Suprapubic skin (tissue), 4 donors: ENCODE measurements around the gene ANTXR1. TPM values are rescaled to one million over a fixed set of nuclear protein-coding genes. Genes with fewer than 3 reads are reported as not detected.

Source experiments
- DNase-seq, 2 donors: peaks; one replicate each; pipeline ENCODE4 v3.0.0-alpha.2; 2019; ENCODE audit warnings: low spot score in 2 of 2
- H3K27ac ChIP-seq: fragments of 200-600 bp; sonication (generic); one replicate; pipeline ENCODE4 v1.5.1; 2019
- H3K27me3 ChIP-seq: fragments of 200-600 bp; sonication (generic); one replicate; pipeline ENCODE4 v1.5.1; 2019
- H3K36me3 ChIP-seq: fragments of 200-600 bp; sonication (generic); one replicate; pipeline ENCODE4 v1.5.1; 2019
- H3K4me1 ChIP-seq: fragments of 200-600 bp; sonication (generic); one replicate; pipeline ENCODE4 v1.5.1; 2019
- H3K4me3 ChIP-seq: fragments of 200-600 bp; sonication (generic); one replicate; pipeline ENCODE4 v1.5.1; 2019; ENCODE audit warnings: mild to moderate bottlenecking
- H3K9me3 ChIP-seq: fragments of 200-600 bp; sonication (generic); one replicate; pipeline ENCODE4 v1.5.1; 2019
- CTCF ChIP-seq, 2 donors: fragments of 200-600 bp in 1 of 2; fragments of 450-650 bp in 1 of 2; sonication (generic) in 1 of 2; IDR thresholded peaks; one replicate each; pipeline ENCODE4 v1.5.1; 2016 to 2019; ENCODE audit warnings: antibody characterized with exemption in 2 of 2, mild to moderate bottlenecking in 1 of 2, moderate library complexity in 1 of 2
- EP300 ChIP-seq: sonication (generic); formaldehyde crosslinking; IDR thresholded peaks from one replicate; pipeline ENCODE4 v1.6.1; 2017; ENCODE audit warnings: antibody characterized with exemption
- POLR2A ChIP-seq, 2 donors: fragments of 450-650 bp; IDR thresholded peaks; one replicate each; pipeline ENCODE4 v1.6.1; 2017; ENCODE audit warnings: antibody characterized with exemption in 2 of 2, mild to moderate bottlenecking in 2 of 2, moderate library complexity in 2 of 2
- POLR2AphosphoS5 ChIP-seq, 3 donors: sonication (generic); formaldehyde crosslinking; IDR thresholded peaks; one replicate each; pipeline ENCODE4 v1.6.1; 2017; ENCODE audit warnings: antibody characterized with exemption in 3 of 3
- WGBS: methylation state at CpG from one replicate; pipeline ENCODE4 v1.1.5; 2018; 5-methylcytosine and 5-hydroxymethylcytosine counted together
- total RNA-seq, 4 donors: library from RNA; depleted of rRNA; stranded (reverse); fragments of >200 nt; gene quantifications; one replicate each; pipeline ENCODE4 v1.1.0, GENCODE V29; 2016

Gene ANTXR1
- total RNA-seq, 4 donors from 2014 or later: 35.5 to 111 (median 66.6) TPM

DNA sequence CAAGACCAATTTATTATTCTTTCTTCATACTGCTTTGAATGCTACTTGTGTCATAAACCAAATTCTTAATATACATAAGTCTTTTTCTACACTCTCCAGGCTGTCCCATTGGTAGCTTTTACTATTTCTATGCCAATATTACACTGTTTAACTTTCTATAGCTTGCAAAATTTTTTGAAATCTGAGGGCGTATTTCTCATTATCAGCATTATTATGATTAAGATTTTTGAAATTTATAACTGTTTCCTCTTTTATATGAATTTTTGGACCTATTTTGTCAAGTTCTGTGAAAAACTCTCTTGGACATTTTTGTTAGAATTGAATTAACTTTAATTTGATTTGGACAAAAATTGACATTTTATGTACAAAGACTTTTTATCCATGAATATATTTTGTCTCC lies 275.4 kb downstream of the ANTXR1 start:
- no peak overlapping the region for H3K4me3 ChIP-seq
- H3K27me3 ChIP-seq: no peaks in the 10 kb centered on the region
- H3K36me3 ChIP-seq: no peaks in the 10 kb centered on the region
- TF ChIP-seq POLR2AphosphoS5 (IDR thresholded peaks at IDR 0.05) (no peak), CTCF (IDR thresholded peaks at IDR 0.05) (no peak), EP300 (no peak), POLR2A (IDR thresholded peaks at IDR 0.05) (no peak)
- 98% methylated on average over 1 of the region's 1 CpG for WGBS
- peaks cover 12% of the 10 kb centered on the region for H3K4me1 ChIP-seq
- no peak overlapping the region for H3K27ac ChIP-seq
- H3K9me3 ChIP-seq: no peaks in the 10 kb centered on the region
- DNase-seq: no peak

DNA sequence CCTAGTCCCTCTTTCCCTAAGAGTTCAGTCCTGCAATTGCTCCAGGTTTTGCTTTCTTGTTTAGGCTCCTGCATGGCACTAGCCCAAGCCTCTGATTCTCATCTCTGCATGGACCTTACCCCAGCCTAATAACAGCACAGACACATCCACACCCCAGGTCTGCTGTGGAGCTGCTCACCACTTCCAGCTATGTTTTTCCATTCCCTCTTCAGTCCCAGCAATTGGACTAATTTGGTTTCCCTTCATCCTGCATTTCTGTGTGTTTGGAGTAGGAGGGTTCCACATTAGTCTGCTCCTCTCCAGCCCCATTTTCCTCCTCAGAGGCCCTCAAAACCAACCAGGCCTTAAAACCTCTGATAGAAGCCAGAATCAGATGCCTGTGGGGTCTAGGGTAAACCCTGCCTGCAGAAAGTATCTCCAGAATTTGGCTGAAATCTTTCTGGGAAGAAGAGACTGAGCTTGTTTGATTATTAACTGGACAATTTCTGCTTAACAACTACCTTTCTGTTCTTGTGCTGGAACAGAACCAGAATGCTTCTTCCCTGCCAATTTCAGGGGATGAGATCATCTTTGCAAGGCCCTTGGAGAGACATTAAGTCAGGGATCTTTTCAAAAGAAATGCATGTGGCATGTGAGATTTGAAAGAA lies 278.1 kb downstream of the ANTXR1 start:
- TF ChIP-seq POLR2AphosphoS5 (IDR thresholded peaks at IDR 0.05): no peak
- TF ChIP-seq CTCF (IDR thresholded peaks at IDR 0.05): no peak
- TF ChIP-seq EP300: no peak
- Histone ChIP-seq H3K36me3 (no peaks in the 10 kb centered on the region), H3K9me3 (no peaks in the 10 kb centered on the region), H3K4me3 (no peak overlapping the region), H3K4me1 (peaks cover 12% of the 10 kb centered on the region), H3K27me3 (no peaks in the 10 kb centered on the region), H3K27ac (no peak overlapping the region)
- no peak for DNase-seq

DNA sequence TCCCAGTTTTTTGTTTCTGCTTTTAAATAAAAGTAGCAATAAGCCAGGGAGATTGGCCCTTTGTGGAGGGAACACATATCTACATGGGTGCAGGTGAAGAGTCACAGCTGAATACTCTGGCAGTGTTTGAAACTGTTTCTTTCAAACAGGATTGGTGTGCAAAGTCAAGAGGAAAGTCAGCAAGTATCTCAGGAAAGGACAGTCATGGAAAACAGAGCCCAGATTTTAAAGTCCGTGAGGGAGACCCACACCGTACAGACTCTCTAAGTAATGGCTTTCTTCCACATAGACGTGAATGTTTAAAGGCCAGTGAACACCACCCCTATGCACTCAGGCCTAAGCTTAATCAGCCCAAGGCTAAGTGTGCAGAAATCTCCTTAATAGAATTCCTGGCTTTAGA lies 278.7 kb downstream of the ANTXR1 start:
- peaks cover 12% of the 10 kb centered on the region for H3K4me1 ChIP-seq
- no peak overlapping the region for H3K4me3 ChIP-seq
- H3K27me3 ChIP-seq: no peaks in the 10 kb centered on the region
- 70% methylated on average over 3 of the region's 3 CpGs for WGBS
- H3K27ac ChIP-seq: no peak overlapping the region
- no peak for DNase-seq
- H3K36me3 ChIP-seq: no peaks in the 10 kb centered on the region
- TF ChIP-seq EP300 (no peak), POLR2AphosphoS5 (IDR thresholded peaks at IDR 0.05) (no peak), POLR2A (IDR thresholded peaks at IDR 0.05) (no peak), CTCF (IDR thresholded peaks at IDR 0.05) (no peak)
- H3K9me3 ChIP-seq: no peaks in the 10 kb centered on the region

- Histone ChIP-seq H3K9me3 (no peaks in the 10 kb centered on the region), H3K4me3 (no peak overlapping the region), H3K27ac (no peak overlapping the region), H3K27me3 (no peaks in the 10 kb centered on the region), H3K4me1 (peaks cover 15% of the 10 kb centered on the region), H3K36me3 (no peaks in the 10 kb centered on the region)
- 76% methylated on average over 3 of the region's 3 CpGs for WGBS
- no peak for DNase-seq
- TF ChIP-seq POLR2AphosphoS5 (IDR thresholded peaks at IDR 0.05) (no peak), CTCF (IDR thresholded peaks at IDR 0.05) (no peak), EP300 (no peak), POLR2A (IDR thresholded peaks at IDR 0.05) (no peak)
Measured at GRCh38 chr2:69292256-69292655, 279.3 kb downstream of the ANTXR1 start.

- WGBS: 84% methylated on average over 3 of the region's 3 CpGs
- TF ChIP-seq CTCF (IDR thresholded peaks at IDR 0.05) (no peak), POLR2A (IDR thresholded peaks at IDR 0.05) (no peak), POLR2AphosphoS5 (IDR thresholded peaks at IDR 0.05) (no peak), EP300 (no peak)
- Histone ChIP-seq H3K4me3 (no peak overlapping the region), H3K9me3 (no peaks in the 10 kb centered on the region), H3K27me3 (no peaks in the 10 kb centered on the region), H3K27ac (no peak overlapping the region), H3K4me1 (peaks cover 11% of the 10 kb centered on the region), H3K36me3 (no peaks in the 10 kb centered on the region)
- no peak for DNase-seq
Measured at GRCh38 chr2:69296421-69296820, 283.4 kb downstream of the ANTXR1 start.
